Kidney epithelial cell (primary cell): ENCODE data around the gene PIAS4. TPM values are rescaled to one million over a fixed set of nuclear protein-coding genes. Genes with fewer than 3 reads are reported as not detected.

Source experiments
- DNase-seq: peaks from one replicate; pipeline ENCODE4 v3.0.0-alpha.2; 2010; ENCODE audit warnings: low read depth
- H3K27me3 ChIP-seq: 2 replicates; pipeline ENCODE4 v1.6.0; 2011; ENCODE audit warnings: low read length; ENCODE audit not compliant: control insufficient read depth, insufficient read depth
- H3K36me3 ChIP-seq: 2 replicates; pipeline ENCODE4 v1.5.1; 2011; ENCODE audit warnings: low read length; ENCODE audit not compliant: control insufficient read depth, insufficient read depth
- H3K4me3 ChIP-seq: 2 replicates; pipeline ENCODE4 v1.5.1; 2011; ENCODE audit warnings: low read depth, mild to moderate bottlenecking, control low read depth, low read length
- total RNA-seq: library from RNA; depleted of rRNA; stranded (reverse); fragments of >200 nt; gene quantifications from 2 replicates; pipeline ENCODE4 v1.2.3, GENCODE V29; 2015
- TF ChIP-seq, protein P1 (sequence below): IDR thresholded peaks from 2 replicates; pipeline ENCODE4 v1.5.1; 2011; ENCODE audit warnings: mild to moderate bottlenecking, moderate library complexity, low read length, control low read depth, inconsistent platforms; ENCODE audit not compliant: insufficient read depth, poor library complexity, severe bottlenecking

The PIAS4 gene
- total RNA-seq, 1 donor from 2014 or later, result 38.1 TPM

- TF ChIP-seq, protein P1, sequence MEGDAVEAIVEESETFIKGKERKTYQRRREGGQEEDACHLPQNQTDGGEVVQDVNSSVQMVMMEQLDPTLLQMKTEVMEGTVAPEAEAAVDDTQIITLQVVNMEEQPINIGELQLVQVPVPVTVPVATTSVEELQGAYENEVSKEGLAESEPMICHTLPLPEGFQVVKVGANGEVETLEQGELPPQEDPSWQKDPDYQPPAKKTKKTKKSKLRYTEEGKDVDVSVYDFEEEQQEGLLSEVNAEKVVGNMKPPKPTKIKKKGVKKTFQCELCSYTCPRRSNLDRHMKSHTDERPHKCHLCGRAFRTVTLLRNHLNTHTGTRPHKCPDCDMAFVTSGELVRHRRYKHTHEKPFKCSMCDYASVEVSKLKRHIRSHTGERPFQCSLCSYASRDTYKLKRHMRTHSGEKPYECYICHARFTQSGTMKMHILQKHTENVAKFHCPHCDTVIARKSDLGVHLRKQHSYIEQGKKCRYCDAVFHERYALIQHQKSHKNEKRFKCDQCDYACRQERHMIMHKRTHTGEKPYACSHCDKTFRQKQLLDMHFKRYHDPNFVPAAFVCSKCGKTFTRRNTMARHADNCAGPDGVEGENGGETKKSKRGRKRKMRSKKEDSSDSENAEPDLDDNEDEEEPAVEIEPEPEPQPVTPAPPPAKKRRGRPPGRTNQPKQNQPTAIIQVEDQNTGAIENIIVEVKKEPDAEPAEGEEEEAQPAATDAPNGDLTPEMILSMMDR, result no peak
- no peaks in the 10 kb centered on the region for H3K36me3 ChIP-seq
- DNase-seq, result no peak
- no peak overlapping the region for H3K4me3 ChIP-seq
- no peaks in the 10 kb centered on the region for H3K27me3 ChIP-seq
These were observed 51.9 kb downstream of the PIAS4 start for GRCh38 chr19:4059453-4059871.

DNA sequence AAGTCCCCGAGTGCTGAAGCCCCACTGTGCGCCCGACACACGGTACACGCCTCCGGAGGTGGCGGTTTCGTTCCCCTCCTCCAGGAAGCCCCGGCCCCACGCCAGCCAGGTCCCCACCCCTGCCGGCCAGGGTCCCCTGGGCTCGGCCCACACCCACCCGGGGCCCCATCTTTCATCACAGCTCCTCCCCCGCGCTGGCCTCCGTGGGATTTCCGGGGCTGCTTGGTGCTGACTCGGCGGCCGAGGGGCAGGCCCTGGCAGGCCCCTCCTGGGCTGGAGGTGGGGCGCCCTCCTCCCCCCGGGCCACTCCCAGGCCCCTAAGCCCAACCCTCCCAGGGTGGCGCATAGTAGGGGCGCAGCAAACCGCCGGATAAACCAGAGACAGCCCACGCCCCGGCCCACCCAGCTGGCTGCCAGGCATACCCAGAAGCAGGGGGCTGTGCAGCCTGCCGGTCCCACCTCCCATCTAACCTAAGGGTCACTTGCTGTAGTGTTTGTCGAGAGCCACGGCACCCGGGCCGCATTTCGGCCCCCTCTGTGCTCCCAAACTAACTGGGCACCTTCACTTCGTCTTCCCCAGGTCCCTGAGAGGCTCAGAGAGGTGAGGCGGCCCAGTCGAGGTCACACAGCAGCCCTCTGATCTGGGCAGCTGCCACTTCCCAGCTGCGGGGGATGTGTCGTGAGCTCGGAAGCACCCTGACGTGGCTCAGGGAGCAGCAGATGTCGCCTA is 52.5 kb downstream of the PIAS4 start:
- TF ChIP-seq, protein P1, result no peak
- Histone ChIP-seq H3K27me3 (no peaks in the 10 kb centered on the region), H3K36me3 (no peaks in the 10 kb centered on the region), H3K4me3 (no peak overlapping the region)
- no peak for DNase-seq

DNA sequence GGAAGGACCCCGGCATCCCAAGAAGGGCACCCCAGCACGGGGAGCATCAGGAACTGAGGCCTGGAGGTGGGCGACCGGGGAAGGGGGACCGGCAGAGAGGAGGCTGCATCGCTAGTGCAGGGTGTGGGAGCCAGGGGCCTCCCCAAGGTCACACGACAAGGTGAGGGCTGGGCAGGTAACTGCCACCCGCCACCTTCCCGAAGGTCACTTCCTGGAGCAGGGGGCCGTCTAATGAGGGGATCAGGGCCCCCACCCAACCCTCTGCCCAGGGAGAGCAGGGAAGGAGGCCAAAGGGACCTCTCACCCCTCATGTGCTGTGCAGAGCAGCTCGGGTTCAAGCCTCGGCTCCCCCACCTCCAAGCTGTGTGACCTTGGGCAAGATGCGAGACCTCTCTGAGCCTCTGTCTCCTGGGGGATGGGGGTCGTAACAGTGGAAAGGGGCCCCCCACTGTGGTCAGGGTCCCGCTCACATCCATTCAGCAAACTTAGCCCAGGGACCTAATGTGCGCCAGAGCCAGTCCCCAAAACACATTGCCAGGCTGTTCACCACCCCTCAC is 53.2 kb downstream of the PIAS4 start:
- TF ChIP-seq, protein P1, result no peak
- H3K4me3 ChIP-seq, result no peak overlapping the region
- DNase-seq, result no peak
- H3K36me3 ChIP-seq, result no peaks in the 10 kb centered on the region
- no peaks in the 10 kb centered on the region for H3K27me3 ChIP-seq

GRCh38 chr19:4061178-4061682 is 53.7 kb downstream of the PIAS4 start:
- Histone ChIP-seq H3K36me3 (no peaks in the 10 kb centered on the region), H3K27me3 (no peaks in the 10 kb centered on the region), H3K4me3 (peak overlapping the region; percentile 1)
- TF ChIP-seq, protein P1, result no peak
- DNase-seq, result no peak

- Histone ChIP-seq H3K36me3 (no peaks in the 10 kb centered on the region), H3K27me3 (no peaks in the 10 kb centered on the region), H3K4me3 (no peak overlapping the region)
- TF ChIP-seq, protein P1, result no peak
- no peak for DNase-seq
These were observed 54.3 kb downstream of the PIAS4 start for GRCh38 chr19:4061683-4062418.
